Adipose tissue (tissue), 3 donors: ENCODE measurements around the gene MMP2. TPM values are rescaled to one million over a fixed set of nuclear protein-coding genes. Genes with fewer than 3 reads are reported as not detected.

Experiments
- H3K27ac ChIP-seq: one replicate; pipeline ENCODE4 v1.5.1; 2013; ENCODE audit warnings: low read depth, low read length
- WGBS, 3 donors: extraction: QIAGEN DNeasy Blood & Tissue Kit; methylation state at CpG; one replicate each; pipeline ENCODE4 v1.1.7; 2013; 5-methylcytosine and 5-hydroxymethylcytosine counted together
- polyA plus RNA-seq, 3 donors: library from polyadenylated mRNA; stranded (reverse); fragments of 200-250 nt; gene quantifications; one replicate each; pipeline ENCODE4 v1.2.3, GENCODE V29; 2013
- donor health status: healthy with polysubstance abuse.
- donor health status: Bipolar disorder and iron deficiency.
- donor health status: healthy.

MMP2 gene
- polyA plus RNA-seq, 3 donors, result 33.4 to 181 (median 152) TPM

DNA sequence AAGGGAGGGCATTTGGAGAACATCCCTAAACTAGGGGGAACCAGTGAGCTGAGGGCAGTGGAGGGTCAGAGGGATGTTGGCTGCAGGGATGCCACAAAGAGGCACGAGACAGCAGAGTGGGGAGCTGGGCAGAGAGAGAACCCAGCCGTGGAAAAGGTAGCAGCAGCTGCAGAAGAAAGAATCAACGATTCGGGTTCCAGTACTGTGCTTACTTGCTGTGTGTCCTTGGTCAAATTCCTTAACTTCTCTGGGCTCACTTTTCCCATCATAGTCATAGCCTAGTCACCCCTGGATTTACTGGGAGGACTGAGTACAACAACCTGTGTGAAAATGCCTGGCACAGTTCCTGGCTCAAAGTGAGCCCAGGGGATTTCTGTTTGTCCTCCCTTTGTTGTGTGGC is 12.8 kb upstream of the MMP2 start:
- H3K27ac ChIP-seq, result no peak overlapping the region
- WGBS, 3 donors, result 89 to 95% (median 92%) methylated on average over 4 of the region's 4 CpGs

DNA sequence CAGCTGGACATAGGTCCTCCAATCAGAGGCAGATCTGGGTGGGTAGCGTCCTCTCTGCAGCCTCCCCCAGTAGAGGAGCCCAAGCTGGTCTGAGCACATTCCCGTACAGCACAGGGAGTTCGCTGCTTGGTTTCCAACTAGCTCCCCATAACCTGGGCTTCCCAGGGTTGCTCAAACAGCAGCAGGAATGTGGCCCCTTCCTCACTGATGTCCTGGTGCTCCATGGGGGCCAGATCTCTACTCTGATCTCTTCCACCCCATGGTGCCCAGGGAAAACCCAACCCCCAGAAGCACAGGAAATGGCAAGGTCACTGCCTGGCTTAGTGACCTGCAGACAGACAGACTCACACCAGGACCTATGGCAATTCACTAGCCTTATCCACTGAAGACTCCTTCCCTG is 11.1 kb upstream of the MMP2 start:
- no peak overlapping the region for H3K27ac ChIP-seq
- whole genome bisulfite sequencing, 3 donors, result 75 to 96% (median 94%) methylated on average over 3 of the region's 3 CpGs

DNA sequence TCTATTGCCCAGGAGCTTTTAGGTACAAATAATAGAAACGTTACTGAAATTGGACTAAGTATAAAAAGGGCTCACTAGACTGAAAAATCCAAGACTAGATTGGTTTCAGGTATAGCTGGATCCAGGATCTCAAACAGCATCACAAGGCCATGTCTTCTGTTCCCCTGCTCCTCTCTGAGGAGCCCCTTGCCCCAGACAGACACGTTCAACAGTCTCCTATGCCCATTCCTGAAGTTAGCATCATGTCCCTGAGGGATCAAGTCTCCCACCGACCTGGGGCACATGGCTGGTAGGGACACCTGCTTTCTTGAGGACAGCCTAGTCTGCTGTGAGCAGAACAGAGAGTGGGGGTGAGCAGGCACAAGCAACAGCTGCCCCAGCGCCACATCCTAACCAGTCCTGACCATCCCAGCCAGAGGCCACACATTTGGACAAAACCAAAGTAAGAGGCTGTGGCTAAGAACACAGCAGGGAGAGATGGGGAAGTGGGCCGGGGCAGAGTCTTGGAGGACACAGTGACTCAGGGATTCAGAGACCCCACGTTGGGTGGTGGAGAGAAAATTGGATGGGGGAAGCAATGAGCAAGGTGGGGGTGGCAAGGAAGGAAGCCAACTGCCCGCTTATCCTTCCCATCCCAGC is 10.5 kb upstream of the MMP2 start:
- WGBS, 3 donors, result 75 to 86% (median 76%) methylated on average over 7 of the region's 7 CpGs
- no peak overlapping the region for H3K27ac ChIP-seq

DNA sequence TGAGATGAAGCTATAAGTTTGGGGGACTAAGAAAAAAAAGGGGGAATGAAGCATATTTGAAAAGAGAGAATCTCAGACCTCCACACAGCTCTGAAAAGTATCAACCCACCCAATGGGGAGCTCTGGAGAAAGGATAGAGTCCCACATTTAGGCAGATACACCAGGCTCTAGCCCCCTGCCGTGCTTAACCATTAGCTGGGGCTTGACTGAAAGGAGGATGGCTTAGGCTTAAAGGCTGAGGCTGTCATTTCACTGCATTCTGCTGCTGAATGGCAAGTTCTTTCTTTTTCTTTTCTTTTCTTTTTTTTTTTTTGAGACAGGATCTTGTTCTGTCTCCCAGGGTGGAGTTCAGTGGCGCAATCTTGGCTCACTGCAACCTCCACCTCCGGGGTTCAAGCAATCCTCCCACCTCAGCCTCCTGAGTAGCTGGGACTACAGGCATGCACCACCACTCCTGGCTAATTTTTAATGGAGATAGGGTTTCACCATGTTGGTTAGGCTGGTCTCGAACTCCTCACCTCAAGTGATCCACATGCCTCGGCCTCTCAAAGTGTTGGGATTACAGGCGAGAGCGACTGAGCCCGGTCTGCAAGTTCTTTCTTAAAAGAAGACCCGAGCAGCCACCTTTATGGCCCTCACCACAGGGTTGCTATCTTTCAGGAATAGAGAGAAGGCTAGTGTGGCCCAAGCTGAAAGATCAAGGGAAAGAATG is 9.0 kb upstream of the MMP2 start:
- H3K27ac ChIP-seq, result no peak overlapping the region
- WGBS, 3 donors, result 85 to 90% (median 88%) methylated on average over 9 of the region's 9 CpGs

DNA sequence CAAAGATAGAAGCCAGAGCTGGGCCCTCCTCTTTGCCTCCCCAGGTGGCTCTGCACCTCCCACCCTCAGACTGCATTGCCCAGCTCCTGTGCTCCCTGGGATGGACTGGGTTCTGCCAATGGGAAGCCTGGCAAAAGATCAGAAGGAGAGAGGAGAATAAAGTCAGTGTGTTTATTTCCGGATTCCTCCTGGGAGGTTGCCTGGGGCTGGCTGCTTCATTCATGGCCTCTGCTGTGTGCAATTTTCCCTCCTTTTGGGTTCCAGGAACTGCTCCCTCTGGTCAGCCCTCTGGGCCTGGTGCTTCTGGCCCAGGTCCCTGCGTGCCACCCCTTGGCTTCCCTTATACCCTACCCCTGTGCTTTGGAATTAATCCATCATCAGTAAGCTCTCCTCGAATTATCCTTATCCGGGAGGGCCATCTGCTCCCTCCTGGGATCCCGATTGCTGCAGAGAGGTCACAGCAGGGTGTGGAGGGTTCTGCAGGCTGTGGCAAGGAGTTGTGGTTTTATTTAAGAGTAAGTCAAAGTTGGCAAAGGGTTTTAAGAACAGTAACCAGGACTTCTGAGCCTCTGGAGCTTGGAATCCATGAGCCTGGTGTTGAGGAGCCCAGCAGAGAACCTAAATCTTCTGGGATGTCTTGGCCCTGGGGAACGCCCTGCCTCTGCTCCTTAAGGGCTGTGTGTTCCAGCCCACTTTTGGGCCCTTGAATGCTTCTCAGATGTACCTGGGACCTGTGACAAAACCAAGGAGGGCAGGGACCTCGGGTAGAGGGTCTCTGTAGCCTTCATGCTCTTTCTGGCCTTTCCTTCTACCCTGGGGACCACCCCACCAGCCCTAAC is 8.2 kb upstream of the MMP2 start:
- WGBS, 3 donors, result 49 to 67% (median 57%) methylated on average over 7 of the region's 7 CpGs
- no peak overlapping the region for H3K27ac ChIP-seq

DNA sequence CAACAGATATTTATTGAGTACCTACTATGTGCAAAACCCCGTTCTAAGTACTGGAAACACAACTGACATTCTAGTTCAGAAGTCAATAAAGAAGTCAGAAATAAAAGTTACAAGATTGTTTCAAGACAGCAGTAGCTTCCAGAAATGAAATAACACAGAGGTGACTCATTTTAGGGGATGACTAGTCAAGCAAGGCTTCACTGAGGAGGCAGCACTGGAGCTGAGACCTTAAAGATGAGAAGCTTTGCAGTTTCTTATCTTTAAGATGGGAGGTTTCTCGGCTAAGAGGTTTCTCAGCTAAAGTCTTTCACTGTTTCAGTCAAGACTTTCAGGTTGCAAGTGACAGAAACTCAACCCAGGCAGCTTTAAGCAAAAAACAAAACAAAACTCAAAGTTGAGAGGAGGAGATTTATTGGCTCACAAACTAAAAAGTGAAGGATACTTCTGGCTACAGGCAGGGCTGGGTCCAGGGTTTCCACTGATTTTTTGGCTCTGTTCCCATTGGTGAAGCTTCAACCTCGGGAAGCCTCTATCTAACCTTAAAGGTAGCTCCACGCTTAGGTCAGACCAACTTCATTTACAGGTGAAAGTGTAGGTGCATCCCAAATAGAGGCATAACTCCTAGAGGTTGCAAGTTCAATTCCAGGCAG is 7.4 kb upstream of the MMP2 start:
- WGBS, 3 donors, result 64 to 68% (median 68%) methylated on average over 4 of the region's 4 CpGs
- no peak overlapping the region for H3K27ac ChIP-seq

DNA sequence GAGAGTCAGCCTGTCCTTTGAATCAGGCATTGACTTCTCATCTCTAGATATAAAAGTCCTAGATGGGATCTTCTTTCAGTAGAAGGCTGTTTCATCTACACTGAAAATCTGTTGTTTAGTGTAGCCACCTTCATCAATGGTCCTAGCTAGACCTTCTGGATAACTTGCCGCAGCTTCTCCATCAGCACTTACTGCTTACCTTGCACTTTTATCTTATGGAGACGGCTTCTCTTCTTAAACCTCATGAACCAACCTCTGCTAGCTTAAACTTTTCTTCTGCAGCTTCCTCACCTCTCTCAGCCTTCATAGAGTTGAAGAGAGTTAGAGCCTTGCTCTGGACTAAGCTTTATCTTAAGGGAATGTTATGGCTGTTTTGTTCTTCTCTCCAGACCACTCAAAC is 5.4 kb upstream of the MMP2 start:
- 89 to 98% (median 96%) methylated on average over 2 of the region's 2 CpGs for WGBS, 3 donors
- H3K27ac ChIP-seq, result no peak overlapping the region

DNA sequence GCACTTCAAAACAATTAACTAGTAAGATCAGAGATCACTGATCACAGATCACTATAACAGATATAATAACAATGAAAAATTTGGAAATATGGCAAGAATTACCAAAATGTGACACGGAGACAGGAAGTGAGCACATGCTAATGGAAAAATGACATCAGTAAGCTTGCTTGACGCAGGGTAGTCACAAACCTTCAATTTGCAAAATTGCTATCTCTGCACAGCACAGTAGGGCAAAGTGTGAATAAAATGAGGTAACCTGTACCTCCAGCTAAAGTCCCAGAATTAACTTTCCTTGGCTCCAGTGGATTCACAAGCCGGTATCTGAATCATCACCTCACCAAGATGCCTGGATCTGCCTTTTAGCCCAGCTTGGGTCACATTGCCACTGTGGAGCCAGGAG is 4.2 kb upstream of the MMP2 start:
- WGBS, 3 donors, result 83 to 99% (median 88%) methylated on average over 3 of the region's 3 CpGs
- no peak overlapping the region for H3K27ac ChIP-seq

DNA sequence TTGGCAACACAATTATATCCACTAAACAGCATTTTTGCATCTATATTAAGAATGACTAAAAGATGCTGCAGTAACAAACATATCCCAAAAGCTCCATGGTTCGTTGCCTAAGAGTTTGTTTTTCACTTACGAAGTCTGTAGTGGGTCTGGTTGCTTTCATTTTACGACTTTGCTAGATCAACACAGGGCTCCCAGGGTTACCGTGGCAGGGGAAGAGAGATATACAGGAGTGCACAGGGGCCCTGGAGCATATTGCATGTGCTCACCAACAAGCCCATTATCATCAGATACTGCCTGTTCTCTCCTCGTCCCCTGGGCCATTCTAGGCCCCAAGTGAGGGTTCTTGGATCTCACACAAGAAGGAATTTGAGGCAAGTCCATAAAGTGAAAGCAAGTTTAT is 3.1 kb upstream of the MMP2 start:
- no peak overlapping the region for H3K27ac ChIP-seq
- 46 to 55% (median 55%) methylated on average over 5 of the region's 5 CpGs for WGBS, 3 donors

DNA sequence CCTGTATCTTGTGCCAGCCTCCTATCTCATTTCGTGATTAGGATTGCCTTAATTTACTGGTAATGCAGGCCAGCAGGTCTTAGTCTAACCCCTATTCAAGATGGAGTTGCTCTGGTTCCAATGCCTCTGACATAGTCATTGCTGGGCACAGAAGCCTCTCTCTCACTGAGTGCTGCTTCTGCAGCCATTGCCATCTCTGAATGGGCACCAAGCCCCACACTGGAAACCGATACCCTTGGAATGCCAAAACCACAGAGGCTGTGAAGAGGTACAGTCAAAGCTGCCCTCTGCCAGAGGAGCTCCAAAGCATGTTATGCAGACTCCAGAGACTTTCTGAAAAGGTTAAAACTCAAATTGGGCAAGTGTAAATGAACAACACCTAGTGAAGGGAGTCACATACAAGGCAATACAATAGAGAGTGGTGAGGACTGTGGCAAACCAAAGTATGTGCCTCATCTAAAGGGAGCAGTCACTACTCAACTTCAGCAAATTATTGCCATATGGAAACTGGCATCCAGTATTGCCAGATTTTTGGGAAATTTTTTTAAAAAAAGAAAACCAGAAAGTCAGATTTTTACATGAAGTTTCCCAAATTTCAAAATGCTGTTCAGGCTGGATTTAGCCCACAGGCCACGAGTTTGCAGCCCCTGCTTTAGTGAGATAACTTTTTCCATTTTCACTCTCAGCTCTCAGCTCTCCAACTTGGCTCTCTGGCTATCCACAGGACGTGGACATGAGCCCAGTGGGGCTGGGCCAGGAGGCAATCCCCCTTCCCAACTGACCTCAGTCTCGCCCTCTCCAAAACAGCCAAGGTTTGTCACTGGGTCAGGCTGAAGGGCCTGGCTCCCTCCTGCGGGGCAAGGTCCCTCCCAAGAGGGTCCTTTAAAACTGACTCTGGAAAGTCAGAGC is 2.1 kb upstream of the MMP2 start:
- 66 to 70% (median 69%) methylated on average over 6 of the region's 6 CpGs for WGBS, 3 donors
- H3K27ac ChIP-seq, result no peak overlapping the region

DNA sequence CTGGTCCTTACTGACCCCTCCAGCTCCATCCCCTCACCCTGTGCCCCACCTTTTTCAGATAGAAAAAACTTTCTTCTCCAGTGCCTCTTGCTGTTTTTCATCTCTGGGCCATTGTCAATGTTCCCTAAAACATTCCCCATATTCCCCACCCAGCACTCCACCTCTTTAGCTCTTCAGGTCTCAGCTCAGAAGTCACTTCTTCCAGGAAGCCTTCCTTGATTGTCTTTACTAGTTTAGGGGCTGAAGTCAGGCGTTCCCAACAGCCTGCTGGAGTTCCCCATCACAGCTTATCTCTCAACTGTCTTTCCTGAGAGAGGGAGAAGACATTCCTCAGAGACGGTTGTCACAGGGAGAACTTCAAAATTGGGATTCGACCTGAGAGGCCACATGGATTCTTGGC is 1.3 kb upstream of the MMP2 start:
- 51 to 79% (median 79%) methylated on average over 3 of the region's 3 CpGs for WGBS, 3 donors
- H3K27ac ChIP-seq, result no peak overlapping the region

DNA sequence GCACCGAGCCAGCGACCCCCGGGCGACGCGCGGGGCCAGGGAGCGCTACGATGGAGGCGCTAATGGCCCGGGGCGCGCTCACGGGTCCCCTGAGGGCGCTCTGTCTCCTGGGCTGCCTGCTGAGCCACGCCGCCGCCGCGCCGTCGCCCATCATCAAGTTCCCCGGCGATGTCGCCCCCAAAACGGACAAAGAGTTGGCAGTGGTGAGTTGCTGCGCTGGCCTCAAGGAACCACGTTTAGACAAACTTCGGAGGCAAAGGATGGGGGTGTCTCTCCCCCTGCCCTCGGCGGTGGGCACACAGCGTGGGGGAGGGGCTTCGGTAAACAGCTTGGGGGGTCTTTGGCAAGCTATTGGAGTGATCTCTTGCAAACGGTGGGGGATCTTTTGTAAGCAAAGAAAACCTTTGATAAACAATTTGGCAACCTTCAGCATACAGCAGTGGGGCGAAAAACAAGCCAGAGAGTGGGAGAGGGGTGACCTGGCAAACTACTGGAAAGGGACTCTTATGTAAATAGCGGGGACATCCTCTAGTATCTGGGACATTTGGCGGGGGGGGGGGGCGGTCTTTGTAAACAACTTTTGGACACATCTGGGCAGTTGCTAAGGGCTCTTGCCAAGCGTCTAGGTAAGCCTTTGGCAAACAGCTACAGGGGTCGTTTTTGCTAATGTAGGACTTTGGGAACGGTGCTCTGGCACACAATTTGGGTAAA is 587 bp downstream of the MMP2 start:
- 1% methylated on average over 40 to 41 of the region's 41 CpGs for WGBS, 3 donors
- no peak overlapping the region for H3K27ac ChIP-seq

DNA sequence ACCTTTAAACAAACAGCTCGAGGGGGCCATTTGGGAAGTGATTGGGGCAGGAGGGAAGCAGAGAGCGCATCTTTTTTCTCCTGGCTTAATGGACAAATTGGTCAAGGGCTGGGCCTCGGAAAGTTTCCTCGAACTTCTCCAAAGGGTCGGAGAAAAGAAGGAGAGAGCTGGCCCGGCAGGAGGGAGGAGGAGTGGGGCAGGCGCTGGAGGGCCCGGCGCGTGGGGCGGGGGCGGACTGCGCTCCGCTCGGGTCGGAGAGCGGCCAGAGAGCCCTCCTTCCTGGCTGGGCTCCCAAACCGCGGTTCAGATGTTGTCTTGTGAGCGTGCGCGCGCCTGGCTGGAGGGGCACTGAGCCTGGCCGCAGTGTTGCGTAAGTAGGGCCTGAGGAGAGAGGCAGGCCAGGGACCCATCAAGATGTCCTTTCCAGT is 1.2 kb downstream of the MMP2 start:
- H3K27ac ChIP-seq, result no peak overlapping the region
- WGBS, 3 donors, result 0 to 1% (median 1%) methylated on average over 22 to 25 of the region's 25 CpGs

DNA sequence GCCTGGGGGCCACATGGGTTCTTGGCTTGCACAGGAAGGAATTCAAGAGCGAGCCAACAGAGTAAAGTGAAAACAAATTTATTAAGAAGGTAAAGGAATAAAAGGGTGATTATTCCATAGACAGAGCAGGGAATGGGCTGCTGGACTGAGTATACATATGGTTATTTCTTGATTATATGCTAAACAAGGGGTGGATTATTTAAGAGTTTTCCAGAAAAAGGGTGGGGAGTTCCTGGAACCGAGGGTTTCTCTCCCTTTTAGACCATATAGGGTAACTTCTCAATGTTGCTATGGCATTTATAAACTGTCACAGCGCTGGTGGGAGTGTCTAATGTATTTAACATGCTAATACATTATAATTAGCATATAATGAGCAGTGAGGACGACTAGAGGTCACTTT is 2.0 kb downstream of the MMP2 start:
- 59 to 75% (median 75%) methylated on average over 4 of the region's 4 CpGs for WGBS, 3 donors
- no peak overlapping the region for H3K27ac ChIP-seq

DNA sequence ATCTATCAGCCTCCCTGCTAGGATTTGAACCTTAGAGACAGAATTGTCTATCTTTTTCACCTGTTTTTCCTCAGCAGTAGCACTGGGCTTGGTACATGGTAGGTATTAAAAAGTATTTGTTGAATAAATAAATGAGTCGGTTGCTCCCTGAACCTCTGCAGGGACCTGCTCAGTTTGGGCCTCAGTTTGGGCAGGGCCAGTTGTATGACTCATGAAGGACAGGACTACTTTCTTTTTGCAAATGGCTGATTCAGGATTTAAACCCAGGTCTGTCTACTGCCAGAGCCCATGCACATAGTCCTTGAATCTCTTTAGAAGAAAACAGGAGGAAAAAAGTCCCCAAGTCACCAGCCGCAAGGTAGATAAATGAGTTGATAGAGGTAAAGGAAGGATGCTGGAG is 3.1 kb downstream of the MMP2 start:
- H3K27ac ChIP-seq, result no peak overlapping the region
- WGBS, 3 donors, result 76 to 87% (median 81%) methylated on average over 2 of the region's 2 CpGs

DNA sequence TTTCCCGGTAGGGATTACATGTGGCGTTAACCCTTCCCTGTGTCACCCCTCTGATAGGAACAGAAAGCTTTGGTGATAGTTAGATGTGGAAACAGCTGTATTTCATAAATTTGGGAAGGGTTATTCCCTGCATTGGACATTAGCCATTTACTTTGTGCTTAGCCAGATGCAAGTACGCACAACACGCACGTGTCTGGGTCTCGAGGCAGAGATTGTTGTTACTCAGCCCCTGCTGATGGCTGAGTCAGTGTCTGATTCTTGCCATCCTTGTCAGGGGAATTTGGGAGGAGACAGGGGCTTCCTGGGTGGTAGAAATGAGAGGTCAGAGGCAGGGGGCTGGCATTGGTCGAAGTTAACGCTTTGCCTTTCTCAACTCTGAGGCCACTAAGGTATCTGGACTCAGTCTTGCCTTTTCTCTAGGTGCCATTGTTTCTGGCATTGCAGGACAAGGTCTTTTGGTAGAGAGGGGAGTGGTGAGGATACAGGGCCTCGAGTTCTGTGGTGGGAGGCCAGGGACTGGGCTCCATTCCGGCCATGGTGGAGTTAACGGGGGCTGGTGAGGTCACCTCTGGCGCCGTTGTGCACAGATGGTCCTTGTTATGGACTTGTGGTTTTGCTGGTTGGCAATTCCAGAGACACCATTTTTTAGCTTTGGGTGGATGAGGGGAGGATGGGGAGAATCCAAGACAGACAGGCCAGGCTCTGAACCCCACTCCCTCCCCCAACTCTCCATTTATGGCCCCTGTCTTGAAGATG is 8.2 kb downstream of the MMP2 start:
- no peak overlapping the region for H3K27ac ChIP-seq

DNA sequence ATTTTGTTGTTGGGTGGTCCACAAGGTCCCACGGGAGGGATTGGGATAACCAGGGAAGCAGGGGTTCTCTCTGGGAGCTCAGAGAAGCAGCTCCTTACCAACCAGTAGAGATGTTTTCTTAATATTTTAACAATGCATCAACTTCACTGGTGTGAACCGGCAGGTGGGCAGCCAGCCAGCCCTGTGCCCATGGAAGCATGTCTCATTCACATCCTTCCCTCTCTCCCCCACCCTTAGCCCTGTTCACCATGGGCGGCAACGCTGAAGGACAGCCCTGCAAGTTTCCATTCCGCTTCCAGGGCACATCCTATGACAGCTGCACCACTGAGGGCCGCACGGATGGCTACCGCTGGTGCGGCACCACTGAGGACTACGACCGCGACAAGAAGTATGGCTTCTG is 9.3 kb downstream of the MMP2 start:
- 85 to 93% (median 90%) methylated on average over 12 of the region's 12 CpGs for WGBS, 3 donors
- H3K27ac ChIP-seq, result no peak overlapping the region

More for the DNA sequence above, 8.2 kb downstream of the MMP2 start:
- 65 to 77% (median 73%) methylated on average over 13 of the region's 13 CpGs for whole genome bisulfite sequencing, 3 donors
